ENCODE results near the gene UBQLN3.

GRCh38 chr11:5534046-5534445 is 24.3 kb upstream of the UBQLN3 start:
- no peak for TF ChIP-seq SP1 (IDR thresholded peaks at IDR 0.05; ENCODE audit: low read depth)
- TF ChIP-seq RAD21 (IDR thresholded peaks at IDR 0.05; ENCODE audit: low read depth) = no peak
- TF ChIP-seq ZNF274 (IDR thresholded peaks at IDR 0.05; ENCODE audit: low read depth, low read length) = no peak
- TF ChIP-seq EZH2 (IDR thresholded peaks at IDR 0.05) = no peak
- TF ChIP-seq, protein P1, sequence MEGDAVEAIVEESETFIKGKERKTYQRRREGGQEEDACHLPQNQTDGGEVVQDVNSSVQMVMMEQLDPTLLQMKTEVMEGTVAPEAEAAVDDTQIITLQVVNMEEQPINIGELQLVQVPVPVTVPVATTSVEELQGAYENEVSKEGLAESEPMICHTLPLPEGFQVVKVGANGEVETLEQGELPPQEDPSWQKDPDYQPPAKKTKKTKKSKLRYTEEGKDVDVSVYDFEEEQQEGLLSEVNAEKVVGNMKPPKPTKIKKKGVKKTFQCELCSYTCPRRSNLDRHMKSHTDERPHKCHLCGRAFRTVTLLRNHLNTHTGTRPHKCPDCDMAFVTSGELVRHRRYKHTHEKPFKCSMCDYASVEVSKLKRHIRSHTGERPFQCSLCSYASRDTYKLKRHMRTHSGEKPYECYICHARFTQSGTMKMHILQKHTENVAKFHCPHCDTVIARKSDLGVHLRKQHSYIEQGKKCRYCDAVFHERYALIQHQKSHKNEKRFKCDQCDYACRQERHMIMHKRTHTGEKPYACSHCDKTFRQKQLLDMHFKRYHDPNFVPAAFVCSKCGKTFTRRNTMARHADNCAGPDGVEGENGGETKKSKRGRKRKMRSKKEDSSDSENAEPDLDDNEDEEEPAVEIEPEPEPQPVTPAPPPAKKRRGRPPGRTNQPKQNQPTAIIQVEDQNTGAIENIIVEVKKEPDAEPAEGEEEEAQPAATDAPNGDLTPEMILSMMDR (IDR thresholded peaks at IDR 0.05 in 2 of 3, conservative IDR thresholded peaks at IDR 0.05 in 1 of 3; ENCODE audit: borderline replicate concordance in 1 of 3, insufficient read depth in 1 of 3, low read depth in 2 of 3, low read length in 2 of 3) = no peak
- TF ChIP-seq EZH2phosphoT487 (IDR thresholded peaks at IDR 0.05; ENCODE audit: borderline replicate concordance) = no peak
- TF ChIP-seq FOSL1 (IDR thresholded peaks at IDR 0.05; ENCODE audit: low read depth) = no peak

Data from HCT116 (cell line).